ENCODE data around the gene ARHGEF10L. TPM values are rescaled to one million over a fixed set of nuclear protein-coding genes. Genes with fewer than 3 reads are reported as not detected.

The ARHGEF10L gene
- total RNA-seq, 4 donors from 2014 or later: 65.0 to 136 (median 94.1) TPM

GRCh38 chr1:17591814-17592430, 52.4 kb downstream of the ARHGEF10L start:
- TF ChIP-seq POLR2AphosphoS5 (IDR thresholded peaks at IDR 0.05) (no peak), EP300 (IDR thresholded peaks at IDR 0.05) (no peak), POLR2A (IDR thresholded peaks at IDR 0.05) (no peak), CTCF (IDR thresholded peaks at IDR 0.05) (no peak)
- Histone ChIP-seq H3K9me3 (no peaks in the 10 kb centered on the region), H3K27ac (no peak overlapping the region), H3K27me3 (no peaks in the 10 kb centered on the region), H3K4me3 (no peak overlapping the region), H3K4me1 (peaks cover 38% of the 10 kb centered on the region), H3K36me3 (peaks cover 31% of the 10 kb centered on the region)
- DNase-seq (ENCODE audit: low spot score in 2 of 2): no peak
- 71% methylated on average over 4 of the region's 7 CpGs for WGBS

GRCh38 chr1:17594026-17594425, 54.5 kb downstream of the ARHGEF10L start:
- no peak for DNase-seq (ENCODE audit: low spot score in 2 of 2)
- WGBS: 73% methylated on average over 3 of the region's 5 CpGs
- H3K9me3 ChIP-seq: no peaks in the 10 kb centered on the region
- TF ChIP-seq POLR2AphosphoS5 (IDR thresholded peaks at IDR 0.05) (no peak), POLR2A (IDR thresholded peaks at IDR 0.05) (no peak), CTCF (IDR thresholded peaks at IDR 0.05) (no peak), EP300 (IDR thresholded peaks at IDR 0.05) (no peak)
- no peak overlapping the region for H3K27ac ChIP-seq
- H3K4me3 ChIP-seq: no peak overlapping the region
- peaks cover 17% of the 10 kb centered on the region for H3K4me1 ChIP-seq
- H3K27me3 ChIP-seq: no peaks in the 10 kb centered on the region
- peaks cover 31% of the 10 kb centered on the region for H3K36me3 ChIP-seq

GRCh38 chr1:17594690-17595601, 55.4 kb downstream of the ARHGEF10L start:
- Histone ChIP-seq H3K9me3 (no peaks in the 10 kb centered on the region), H3K36me3 (peaks cover 29% of the 10 kb centered on the region), H3K4me3 (no peak overlapping the region), H3K4me1 (peaks cover 12% of the 10 kb centered on the region), H3K27ac (no peak overlapping the region), H3K27me3 (no peaks in the 10 kb centered on the region)
- no peak for DNase-seq (ENCODE audit: low spot score in 2 of 2)
- 60% methylated on average over 8 of the region's 8 CpGs for whole genome bisulfite sequencing
- TF ChIP-seq POLR2A (IDR thresholded peaks at IDR 0.05) (no peak), POLR2AphosphoS5 (IDR thresholded peaks at IDR 0.05) (no peak), EP300 (IDR thresholded peaks at IDR 0.05) (no peak), CTCF (IDR thresholded peaks at IDR 0.05) (no peak)

GRCh38 chr1:17595602-17595925, 56.1 kb downstream of the ARHGEF10L start:
- no peaks in the 10 kb centered on the region for H3K27me3 ChIP-seq
- WGBS: 86% methylated on average over 6 of the region's 10 CpGs
- peaks cover 12% of the 10 kb centered on the region for H3K4me1 ChIP-seq
- peaks cover 23% of the 10 kb centered on the region for H3K36me3 ChIP-seq
- TF ChIP-seq POLR2AphosphoS5 (IDR thresholded peaks at IDR 0.05) (no peak), EP300 (IDR thresholded peaks at IDR 0.05) (no peak), POLR2A (IDR thresholded peaks at IDR 0.05) (no peak), CTCF (IDR thresholded peaks at IDR 0.05) (no peak)
- H3K27ac ChIP-seq: no peak overlapping the region
- no peak for DNase-seq (ENCODE audit: low spot score in 2 of 2)
- H3K9me3 ChIP-seq: no peaks in the 10 kb centered on the region
- H3K4me3 ChIP-seq: no peak overlapping the region

- no peaks in the 10 kb centered on the region for H3K9me3 ChIP-seq
- H3K36me3 ChIP-seq: peaks cover 18% of the 10 kb centered on the region
- H3K4me1 ChIP-seq: peaks cover 12% of the 10 kb centered on the region
- no peak overlapping the region for H3K4me3 ChIP-seq
- DNase-seq (ENCODE audit: low spot score in 2 of 2): no peak
- no peaks in the 10 kb centered on the region for H3K27me3 ChIP-seq
- WGBS: 95% methylated on average over 9 of the region's 9 CpGs
- no peak overlapping the region for H3K27ac ChIP-seq
- no peak for TF ChIP-seq POLR2AphosphoS5 (IDR thresholded peaks at IDR 0.05)
- no peak for TF ChIP-seq POLR2A (IDR thresholded peaks at IDR 0.05)
- no peak for TF ChIP-seq CTCF (IDR thresholded peaks at IDR 0.05)
- TF ChIP-seq EP300 (IDR thresholded peaks at IDR 0.05): no peak
These were observed 56.7 kb downstream of the ARHGEF10L start for GRCh38 chr1:17596186-17596585.
